Measurements from ENCODE around the gene MGARP.
"Not testable (repeated sequence)": the region's sequence is repeated elsewhere in the genome, so short reads cannot be mapped to it uniquely, and the experiment has no call there.

MGARP gene

GRCh38 chr4:139279760-139280620 is at the start of gene MGARP:
TSS of gene MGARP (minus strand) at chr4:139280225. CDS start at chr4:139280158, 67 bp downstream.
- DNase-seq = peak; percentile 76

GRCh38 chr4:139329665-139330200 is 49.7 kb upstream of the MGARP start:
- DNase-seq = no peak

- no peak for DNase-seq
Observed at GRCh38 chr4:139324620-139325019, 44.6 kb upstream of the MGARP start.

- DNase-seq = not testable (repeated sequence)
Observed at GRCh38 chr4:139322541-139322940, 42.5 kb upstream of the MGARP start.

GRCh38 chr4:139322070-139322469 is 42.0 kb upstream of the MGARP start:
- DNase-seq = not testable (repeated sequence)

GRCh38 chr4:139319571-139319970 is 39.5 kb upstream of the MGARP start:
- no peak for DNase-seq

GRCh38 chr4:139317635-139318034 is 37.6 kb upstream of the MGARP start:
- DNase-seq = no peak

GRCh38 chr4:139316733-139317132 is 36.7 kb upstream of the MGARP start:
- DNase-seq = no peak

GRCh38 chr4:139315221-139315675 is 35.2 kb upstream of the MGARP start:
- no peak for DNase-seq

- DNase-seq = no peak
Observed at GRCh38 chr4:139314047-139314800, 34.2 kb upstream of the MGARP start.

- DNase-seq = not testable (repeated sequence)
Observed at GRCh38 chr4:139313414-139313813, 33.4 kb upstream of the MGARP start.

- DNase-seq = no peak
Observed at GRCh38 chr4:139312552-139313332, 32.7 kb upstream of the MGARP start.

- no peak for DNase-seq
Observed at GRCh38 chr4:139311909-139312308, 31.9 kb upstream of the MGARP start.

GRCh38 chr4:139304920-139305319 is 24.9 kb upstream of the MGARP start:
- DNase-seq = no peak

- peak; percentile 77 for DNase-seq
Observed at GRCh38 chr4:139301821-139302611, 22.0 kb upstream of the MGARP start, which contains the start of gene NDUFC1. TSS of gene NDUFC1 (minus strand) at chr4:139302477. CDS start at chr4:139295798, 6,679 bp downstream.

GRCh38 chr4:139301113-139301820 is 21.2 kb upstream of the MGARP start, which contains the start of gene NAA15:
TSS of gene NAA15 (plus strand) at chr4:139301505. CDS start at chr4:139301778, 273 bp downstream.
- DNase-seq = peak; percentile 100

- no peak for DNase-seq
Observed at GRCh38 chr4:139300431-139301112, 20.5 kb upstream of the MGARP start.

GRCh38 chr4:139299536-139299935 is 19.5 kb upstream of the MGARP start:
- no peak for DNase-seq

GRCh38 chr4:139297001-139297410 is 17.0 kb upstream of the MGARP start:
- no peak for DNase-seq

GRCh38 chr4:139295942-139296299 is 15.9 kb upstream of the MGARP start:
- DNase-seq = no peak

Data from islet precursor cell (in vitro differentiated cells).